Adrenal gland (tissue), 5 donors: Measurements from ENCODE around the gene KIAA0586.

Experiments
- POLR2A ChIP-seq, 2 donors: fragments of 450-650 bp; IDR thresholded peaks; one replicate each; pipeline ENCODE4 v1.6.1; 2017; ENCODE audit warnings: antibody characterized with exemption in 2 of 2, mild to moderate bottlenecking in 2 of 2, moderate library complexity in 1 of 2
- TF ChIP-seq, protein P1 (sequence below), 6 experiments: fragments of 450-650 bp in 4 of 6; fragments of 200-600 bp in 2 of 6; sonication (generic) in 1 of 6; IDR thresholded peaks; 1 replicate in 5 of 6; 2 replicates in 1 of 6; pipeline versions ENCODE4 v1.5.1 to v1.8.0; 2016 to 2021; ENCODE audit warnings: antibody characterized with exemption in 6 of 6, mild to moderate bottlenecking in 2 of 6, moderate library complexity in 1 of 6
- donor health status: DM: no; HTN: no; CAD: no.

DNA sequence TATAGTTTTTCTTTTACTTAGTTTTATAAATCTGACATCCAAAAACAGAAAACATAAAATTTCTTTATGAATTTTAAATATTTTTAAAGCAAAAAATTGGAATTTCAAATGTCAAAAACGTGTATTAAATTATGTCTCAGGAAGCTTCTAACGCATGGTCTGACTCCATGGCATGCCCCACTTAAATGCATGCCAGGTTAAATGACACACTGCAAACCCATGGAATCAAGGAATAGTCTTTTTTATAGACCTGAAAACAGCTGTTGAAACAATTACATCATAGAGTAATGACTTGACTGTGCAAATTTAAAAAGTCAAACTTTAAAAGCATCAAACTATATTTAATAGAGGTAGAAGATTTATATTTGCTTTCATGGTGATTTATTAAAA lies 114.1 kb downstream of the KIAA0586 start:
- TF ChIP-seq, protein P1, sequence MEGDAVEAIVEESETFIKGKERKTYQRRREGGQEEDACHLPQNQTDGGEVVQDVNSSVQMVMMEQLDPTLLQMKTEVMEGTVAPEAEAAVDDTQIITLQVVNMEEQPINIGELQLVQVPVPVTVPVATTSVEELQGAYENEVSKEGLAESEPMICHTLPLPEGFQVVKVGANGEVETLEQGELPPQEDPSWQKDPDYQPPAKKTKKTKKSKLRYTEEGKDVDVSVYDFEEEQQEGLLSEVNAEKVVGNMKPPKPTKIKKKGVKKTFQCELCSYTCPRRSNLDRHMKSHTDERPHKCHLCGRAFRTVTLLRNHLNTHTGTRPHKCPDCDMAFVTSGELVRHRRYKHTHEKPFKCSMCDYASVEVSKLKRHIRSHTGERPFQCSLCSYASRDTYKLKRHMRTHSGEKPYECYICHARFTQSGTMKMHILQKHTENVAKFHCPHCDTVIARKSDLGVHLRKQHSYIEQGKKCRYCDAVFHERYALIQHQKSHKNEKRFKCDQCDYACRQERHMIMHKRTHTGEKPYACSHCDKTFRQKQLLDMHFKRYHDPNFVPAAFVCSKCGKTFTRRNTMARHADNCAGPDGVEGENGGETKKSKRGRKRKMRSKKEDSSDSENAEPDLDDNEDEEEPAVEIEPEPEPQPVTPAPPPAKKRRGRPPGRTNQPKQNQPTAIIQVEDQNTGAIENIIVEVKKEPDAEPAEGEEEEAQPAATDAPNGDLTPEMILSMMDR (IDR thresholded peaks at IDR 0.05): no peak
- no peak for TF ChIP-seq POLR2A (IDR thresholded peaks at IDR 0.05)
